WERI-Rb-1 (cell line): Measurements from ENCODE around the gene DNLZ.

Source experiments
- DNase-seq: peaks from one replicate; pipeline ENCODE4 v3.0.0-alpha.2; 2020
- H3K27ac ChIP-seq: fragments of 250-450 bp; sonication (Bioruptor Pico); 2 replicates; pipeline ENCODE4 v1.5.1; 2020; ENCODE audit warnings: mild to moderate bottlenecking, moderate library complexity
- H3K27me3 ChIP-seq: fragments of 250-450 bp; sonication (Bioruptor Pico); 2 replicates; pipeline ENCODE4 v1.5.1; 2021; ENCODE audit warnings: mild to moderate bottlenecking, low read depth, moderate library complexity; ENCODE audit not compliant: insufficient read depth, severe bottlenecking
- H3K36me3 ChIP-seq: fragments of 250-450 bp; sonication (Bioruptor Pico); 2 replicates; pipeline ENCODE4 v1.5.1; 2020; ENCODE audit warnings: mild to moderate bottlenecking, moderate library complexity
- H3K4me3 ChIP-seq: 2 replicates; pipeline ENCODE4 v1.5.1; 2011; ENCODE audit warnings: low read depth, mild to moderate bottlenecking, control low read depth, low read length
- H3K9me3 ChIP-seq: fragments of 250-450 bp; sonication (Bioruptor Pico); 2 replicates; pipeline ENCODE4 v1.5.1; 2021; ENCODE audit warnings: mild to moderate bottlenecking, moderate library complexity; ENCODE audit not compliant: severe bottlenecking
- CTCF ChIP-seq: IDR thresholded peaks from 2 replicates; pipeline ENCODE4 v1.5.1; 2011; ENCODE audit warnings: low read depth, mild to moderate bottlenecking, control low read depth, inconsistent platforms, low read length

DNLZ gene

DNA sequence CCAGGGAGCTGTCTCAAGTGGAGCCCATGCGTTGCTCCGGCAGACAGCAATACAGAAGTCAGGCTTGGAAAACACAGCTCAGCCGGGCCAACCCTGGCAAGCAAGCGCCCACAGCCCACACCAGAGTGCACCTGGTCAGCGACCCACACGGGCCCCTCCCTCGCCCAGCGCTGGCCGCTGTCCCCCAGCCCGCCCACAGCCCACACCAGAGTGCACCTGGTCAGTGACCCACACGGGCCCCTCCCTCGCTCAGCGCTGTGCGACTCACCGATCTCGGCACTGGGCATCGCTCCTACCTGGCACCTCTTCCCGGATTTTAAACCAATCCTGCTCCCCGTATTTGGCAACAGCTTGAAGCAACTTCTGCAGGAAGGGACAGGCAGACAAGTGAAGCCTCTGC is 23.7 kb upstream of the DNLZ start:
- no peak for DNase-seq
- Histone ChIP-seq H3K27me3 (no peaks in the 10 kb centered on the region), H3K4me3 (no peak overlapping the region), H3K9me3 (no peaks in the 10 kb centered on the region), H3K27ac (no peak overlapping the region), H3K36me3 (peaks cover 84% of the 10 kb centered on the region)
- no peak for TF ChIP-seq CTCF

GRCh38 chr9:136386018-136386417 is 22.5 kb upstream of the DNLZ start:
- H3K36me3 ChIP-seq: peaks cover 81% of the 10 kb centered on the region
- H3K27ac ChIP-seq: no peak overlapping the region
- no peak for TF ChIP-seq CTCF
- no peak overlapping the region for H3K4me3 ChIP-seq
- H3K27me3 ChIP-seq: no peaks in the 10 kb centered on the region
- no peaks in the 10 kb centered on the region for H3K9me3 ChIP-seq
- no peak for DNase-seq

GRCh38 chr9:136385015-136385414 is 21.5 kb upstream of the DNLZ start:
- Histone ChIP-seq H3K27ac (no peak overlapping the region), H3K36me3 (peaks cover 84% of the 10 kb centered on the region), H3K4me3 (no peak overlapping the region), H3K27me3 (no peaks in the 10 kb centered on the region), H3K9me3 (no peaks in the 10 kb centered on the region)
- no peak for TF ChIP-seq CTCF
- DNase-seq: no peak

- TF ChIP-seq CTCF: no peak
- H3K9me3 ChIP-seq: no peaks in the 10 kb centered on the region
- H3K27ac ChIP-seq: no peak overlapping the region
- no peaks in the 10 kb centered on the region for H3K27me3 ChIP-seq
- peaks cover 83% of the 10 kb centered on the region for H3K36me3 ChIP-seq
- no peak overlapping the region for H3K4me3 ChIP-seq
- no peak for DNase-seq
Observed at GRCh38 chr9:136383436-136383835, 19.9 kb upstream of the DNLZ start.

GRCh38 chr9:136381966-136382513 is 18.5 kb upstream of the DNLZ start:
- no peak overlapping the region for H3K4me3 ChIP-seq
- no peak overlapping the region for H3K27ac ChIP-seq
- no peak for TF ChIP-seq CTCF
- peaks cover 76% of the 10 kb centered on the region for H3K36me3 ChIP-seq
- H3K9me3 ChIP-seq: no peaks in the 10 kb centered on the region
- H3K27me3 ChIP-seq: no peaks in the 10 kb centered on the region
- no peak for DNase-seq

DNA sequence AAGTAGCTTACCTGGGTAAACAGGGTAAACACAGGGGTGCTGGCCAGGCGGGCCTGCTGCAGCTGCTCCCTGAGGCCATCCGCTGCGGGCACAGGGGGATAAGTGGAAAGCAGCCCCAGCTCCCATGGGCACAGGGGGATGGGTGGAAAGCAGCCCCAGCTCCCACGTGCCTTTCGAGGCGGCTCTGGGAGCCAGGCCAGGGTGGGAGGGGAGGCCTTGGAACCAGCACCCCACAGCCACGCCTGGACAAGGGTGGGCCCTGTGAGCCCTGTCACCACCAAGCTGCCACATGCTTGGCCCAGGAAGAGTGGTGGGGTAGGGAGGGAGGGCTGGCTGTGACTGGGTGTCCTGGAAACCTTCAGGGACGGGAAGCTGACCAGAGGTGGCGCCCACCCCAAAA is 17.8 kb upstream of the DNLZ start:
- no peaks in the 10 kb centered on the region for H3K27me3 ChIP-seq
- peaks cover 69% of the 10 kb centered on the region for H3K36me3 ChIP-seq
- DNase-seq: no peak
- H3K27ac ChIP-seq: no peak overlapping the region
- no peak overlapping the region for H3K4me3 ChIP-seq
- no peaks in the 10 kb centered on the region for H3K9me3 ChIP-seq
- TF ChIP-seq CTCF: no peak
